Measurements from ENCODE around the gene TEX51.

GRCh38 chr2:126911111-126911796 lies 12.6 kb downstream of the TEX51 start:
- TF ChIP-seq, protein P1, sequence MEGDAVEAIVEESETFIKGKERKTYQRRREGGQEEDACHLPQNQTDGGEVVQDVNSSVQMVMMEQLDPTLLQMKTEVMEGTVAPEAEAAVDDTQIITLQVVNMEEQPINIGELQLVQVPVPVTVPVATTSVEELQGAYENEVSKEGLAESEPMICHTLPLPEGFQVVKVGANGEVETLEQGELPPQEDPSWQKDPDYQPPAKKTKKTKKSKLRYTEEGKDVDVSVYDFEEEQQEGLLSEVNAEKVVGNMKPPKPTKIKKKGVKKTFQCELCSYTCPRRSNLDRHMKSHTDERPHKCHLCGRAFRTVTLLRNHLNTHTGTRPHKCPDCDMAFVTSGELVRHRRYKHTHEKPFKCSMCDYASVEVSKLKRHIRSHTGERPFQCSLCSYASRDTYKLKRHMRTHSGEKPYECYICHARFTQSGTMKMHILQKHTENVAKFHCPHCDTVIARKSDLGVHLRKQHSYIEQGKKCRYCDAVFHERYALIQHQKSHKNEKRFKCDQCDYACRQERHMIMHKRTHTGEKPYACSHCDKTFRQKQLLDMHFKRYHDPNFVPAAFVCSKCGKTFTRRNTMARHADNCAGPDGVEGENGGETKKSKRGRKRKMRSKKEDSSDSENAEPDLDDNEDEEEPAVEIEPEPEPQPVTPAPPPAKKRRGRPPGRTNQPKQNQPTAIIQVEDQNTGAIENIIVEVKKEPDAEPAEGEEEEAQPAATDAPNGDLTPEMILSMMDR (IDR thresholded peaks at IDR 0.05; ENCODE audit: low read length), result no peak
- TF ChIP-seq EZH2 (IDR thresholded peaks at IDR 0.05; ENCODE audit: borderline replicate concordance, low read length), result no peak
